Upper lobe of right lung (tissue), 1 donor: ENCODE data around the gene CNTNAP5. TPM values are rescaled to one million over a fixed set of nuclear protein-coding genes. Genes with fewer than 3 reads are reported as not detected.

ENCODE experiments used
- ATAC-seq: fragments of 200-7000 bp; cut with Tn5 transposase; one replicate; pipeline ENCODE4 v1.9.1; 2020; ENCODE audit warnings: mild to moderate bottlenecking, moderate library complexity
- DNase-seq: peaks from one replicate; pipeline ENCODE4 v3.0.0-alpha.2; 2020
- H3K27ac ChIP-seq: fragments of 200-600 bp; one replicate; pipeline ENCODE4 v1.8.0; 2022
- H3K27me3 ChIP-seq: fragments of 200-600 bp; one replicate; pipeline ENCODE4 v1.8.0; 2022; ENCODE audit warnings: mild to moderate bottlenecking
- H3K36me3 ChIP-seq: fragments of 200-600 bp; one replicate; pipeline ENCODE4 v1.8.0; 2022
- H3K4me1 ChIP-seq: fragments of 200-600 bp; one replicate; pipeline ENCODE4 v1.8.0; 2022
- H3K4me3 ChIP-seq: fragments of 200-600 bp; one replicate; pipeline ENCODE4 v1.8.0; 2022; ENCODE audit warnings: mild to moderate bottlenecking
- H3K9me3 ChIP-seq: fragments of 200-600 bp; one replicate; pipeline ENCODE4 v1.8.0; 2022
- CTCF ChIP-seq: fragments of 200-600 bp; IDR thresholded peaks from one replicate; pipeline ENCODE4 v1.8.0; 2022; ENCODE audit warnings: antibody characterized with exemption
- intact Hi-C: fragments of 100-400 bp; cut with DNase I; formaldehyde crosslinking; loops from one replicate; pipeline ENCODE4 v1.11.0; 2022
- total RNA-seq: library from RNA; stranded (reverse); fragmentation: NEBNext Ultra II Directional; extraction: Animal tissue kit (Norgen Biotek cat#: 25700); gene quantifications from one replicate; pipeline ENCODE4 v1.2.1, GENCODE V29; 2021
- donor health status: DM: no; HTN: yes; CAD: no; lungs with severe emphysema.

CNTNAP5 gene
- total RNA-seq, 1 donor from 2014 or later = not detected

GRCh38 chr2:124213977-124214587, 189.0 kb downstream of the CNTNAP5 start:
- no peak for TF ChIP-seq CTCF

GRCh38 chr2:124246170-124246569, 221.1 kb downstream of the CNTNAP5 start:
- H3K4me1 ChIP-seq = no peaks in the 10 kb centered on the region
- no peaks in the 10 kb centered on the region for H3K27me3 ChIP-seq
- no peaks in the 10 kb centered on the region for H3K9me3 ChIP-seq
- intact Hi-C loops = no loop called here
- no peaks in the 10 kb centered on the region for H3K36me3 ChIP-seq
- TF ChIP-seq CTCF = no peak
- DNase-seq = no peak
- no peak for ATAC-seq
- H3K27ac ChIP-seq = no peak overlapping the region
- no peak overlapping the region for H3K4me3 ChIP-seq

More at GRCh38 chr2:124213977-124214587, 189.0 kb downstream of the CNTNAP5 start:
- intact Hi-C loops = no loop called here
- no peak overlapping the region for H3K4me3 ChIP-seq
- no peaks in the 10 kb centered on the region for H3K4me1 ChIP-seq
- H3K9me3 ChIP-seq = no peaks in the 10 kb centered on the region
- no peaks in the 10 kb centered on the region for H3K27me3 ChIP-seq
- H3K27ac ChIP-seq = no peak overlapping the region
- no peak for DNase-seq
- ATAC-seq = no peak
- H3K36me3 ChIP-seq = no peaks in the 10 kb centered on the region

GRCh38 chr2:124248386-124248785, 223.3 kb downstream of the CNTNAP5 start:
- intact Hi-C loops = no loop called here
- Histone ChIP-seq H3K4me3 (no peak overlapping the region), H3K9me3 (no peaks in the 10 kb centered on the region), H3K4me1 (no peaks in the 10 kb centered on the region), H3K36me3 (no peaks in the 10 kb centered on the region), H3K27me3 (no peaks in the 10 kb centered on the region), H3K27ac (no peak overlapping the region)
- DNase-seq (no peak), ATAC-seq (no peak)
- no peak for TF ChIP-seq CTCF

GRCh38 chr2:124250433-124250832, 225.3 kb downstream of the CNTNAP5 start:
- TF ChIP-seq CTCF = no peak
- Histone ChIP-seq H3K27me3 (no peaks in the 10 kb centered on the region), H3K27ac (no peak overlapping the region), H3K36me3 (no peaks in the 10 kb centered on the region), H3K9me3 (no peaks in the 10 kb centered on the region), H3K4me3 (no peak overlapping the region), H3K4me1 (no peaks in the 10 kb centered on the region)
- intact Hi-C loops = no loop called here
- ATAC-seq (no peak), DNase-seq (no peak)

GRCh38 chr2:124254621-124255020, 229.5 kb downstream of the CNTNAP5 start:
- no peaks in the 10 kb centered on the region for H3K4me1 ChIP-seq
- DNase-seq (no peak), ATAC-seq (no peak)
- H3K27ac ChIP-seq = no peak overlapping the region
- intact Hi-C loops = no loop called here
- H3K9me3 ChIP-seq = no peaks in the 10 kb centered on the region
- no peaks in the 10 kb centered on the region for H3K27me3 ChIP-seq
- TF ChIP-seq CTCF = no peak
- no peak overlapping the region for H3K4me3 ChIP-seq
- H3K36me3 ChIP-seq = no peaks in the 10 kb centered on the region

GRCh38 chr2:124257120-124257519, 232.0 kb downstream of the CNTNAP5 start:
- intact Hi-C loops = no loop called here
- H3K27ac ChIP-seq = no peak overlapping the region
- no peaks in the 10 kb centered on the region for H3K4me1 ChIP-seq
- DNase-seq (no peak), ATAC-seq (no peak)
- no peaks in the 10 kb centered on the region for H3K27me3 ChIP-seq
- H3K4me3 ChIP-seq = no peak overlapping the region
- TF ChIP-seq CTCF = no peak
- H3K36me3 ChIP-seq = no peaks in the 10 kb centered on the region
- no peaks in the 10 kb centered on the region for H3K9me3 ChIP-seq
